Ishikawa (cell line): ENCODE data around the gene TPO.

Experiments used
- EGR1 ChIP-seq: IDR thresholded peaks from 2 replicates; pipeline ENCODE4 v1.6.1; 2012
- TAF1 ChIP-seq: IDR thresholded peaks from 2 replicates; pipeline ENCODE4 v1.6.1; 2012; ENCODE audit warnings: low read depth, mild to moderate bottlenecking
- TF ChIP-seq, protein P1 (sequence below): IDR thresholded peaks from 2 replicates; pipeline ENCODE4 v1.6.1; 2012

DNA sequence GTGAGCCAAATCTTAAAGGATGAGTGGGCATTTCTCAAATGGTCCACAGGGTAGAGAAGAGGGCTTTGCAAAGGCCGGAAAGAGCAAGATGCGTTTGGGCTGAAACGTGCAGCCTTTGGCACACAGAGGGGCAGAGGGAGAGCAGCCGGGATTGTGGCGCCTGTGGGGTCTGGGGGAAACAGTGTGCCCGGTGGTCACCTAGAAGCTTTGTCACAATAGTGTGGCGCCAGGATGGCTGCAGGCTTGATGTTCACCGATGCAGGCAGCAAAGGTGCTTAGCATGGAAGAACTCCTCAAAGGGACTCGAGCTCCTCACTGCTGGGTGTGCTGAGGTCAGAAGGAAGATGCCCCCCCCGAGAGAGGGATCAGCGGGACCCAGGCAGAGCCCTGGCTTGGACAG lies 23.8 kb downstream of the TPO start:
- TF ChIP-seq, protein P1, sequence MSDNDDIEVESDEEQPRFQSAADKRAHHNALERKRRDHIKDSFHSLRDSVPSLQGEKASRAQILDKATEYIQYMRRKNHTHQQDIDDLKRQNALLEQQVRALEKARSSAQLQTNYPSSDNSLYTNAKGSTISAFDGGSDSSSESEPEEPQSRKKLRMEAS: no peak
- TF ChIP-seq TAF1 (no peak), EGR1 (no peak)
